NT2/D1 (cell line): ENCODE measurements around the gene TNS1.

Experiments
- DNase-seq: peaks from one replicate; pipeline ENCODE4 v3.0.0-alpha.2; 2011; ENCODE audit warnings: low read depth, low spot score
- H3K27me3 ChIP-seq: 2 replicates; pipeline ENCODE4 v1.6.0; 2011; ENCODE audit warnings: mild to moderate bottlenecking; ENCODE audit not compliant: insufficient read length, insufficient read depth
- H3K36me3 ChIP-seq: 2 replicates; pipeline ENCODE4 v1.6.1; 2011; ENCODE audit warnings: mild to moderate bottlenecking, low read length, mixed read lengths; ENCODE audit not compliant: insufficient read depth, insufficient read length
- H3K4me1 ChIP-seq: 2 replicates; pipeline ENCODE4 v1.5.1; 2011; ENCODE audit not compliant: insufficient read depth, insufficient read length
- H3K4me3 ChIP-seq: 2 replicates; pipeline ENCODE4 v1.5.1; 2011; ENCODE audit warnings: low read depth; ENCODE audit not compliant: insufficient read length
- H3K9ac ChIP-seq: 2 replicates; pipeline ENCODE4 v1.6.0; 2011; ENCODE audit warnings: low read depth; ENCODE audit not compliant: insufficient read length
- H3K9me3 ChIP-seq: 2 replicates; pipeline ENCODE4 v1.5.1; 2011; ENCODE audit warnings: mild to moderate bottlenecking, low read length; ENCODE audit not compliant: insufficient read depth
- SUZ12 ChIP-seq: IDR thresholded peaks from 2 replicates; pipeline ENCODE4 v1.6.1; 2011; ENCODE audit not compliant: insufficient read length, insufficient read depth; ENCODE audit errors: extremely low read depth
- YY1 ChIP-seq: IDR thresholded peaks from 2 replicates; pipeline ENCODE4 v1.6.1; 2011; ENCODE audit not compliant: insufficient read length, insufficient read depth
- ZNF274 ChIP-seq: IDR thresholded peaks from 2 replicates; pipeline ENCODE4 v1.6.1; 2011; ENCODE audit warnings: mild to moderate bottlenecking, low read depth, low read length

The TNS1 gene

DNA sequence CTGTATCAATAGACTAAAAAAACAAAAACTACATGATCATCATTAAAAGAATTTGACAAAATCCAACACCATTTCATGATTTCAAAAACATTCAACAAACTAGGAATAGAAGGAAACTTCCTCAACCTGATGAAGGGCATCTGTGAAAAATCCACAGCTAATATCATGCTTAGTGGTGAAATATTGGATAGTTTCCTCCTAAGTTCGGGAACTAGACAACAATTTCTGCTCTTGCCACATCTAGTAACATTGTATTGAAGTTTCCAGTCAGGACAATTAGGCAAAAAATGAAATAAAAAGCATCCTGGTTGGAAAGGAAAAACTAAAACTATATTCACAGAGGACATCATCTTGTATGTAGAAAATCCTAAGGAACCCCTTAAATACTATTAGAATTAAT, 34.8 kb downstream of the TNS1 start:
- no peaks in the 10 kb centered on the region for H3K36me3 ChIP-seq

DNA sequence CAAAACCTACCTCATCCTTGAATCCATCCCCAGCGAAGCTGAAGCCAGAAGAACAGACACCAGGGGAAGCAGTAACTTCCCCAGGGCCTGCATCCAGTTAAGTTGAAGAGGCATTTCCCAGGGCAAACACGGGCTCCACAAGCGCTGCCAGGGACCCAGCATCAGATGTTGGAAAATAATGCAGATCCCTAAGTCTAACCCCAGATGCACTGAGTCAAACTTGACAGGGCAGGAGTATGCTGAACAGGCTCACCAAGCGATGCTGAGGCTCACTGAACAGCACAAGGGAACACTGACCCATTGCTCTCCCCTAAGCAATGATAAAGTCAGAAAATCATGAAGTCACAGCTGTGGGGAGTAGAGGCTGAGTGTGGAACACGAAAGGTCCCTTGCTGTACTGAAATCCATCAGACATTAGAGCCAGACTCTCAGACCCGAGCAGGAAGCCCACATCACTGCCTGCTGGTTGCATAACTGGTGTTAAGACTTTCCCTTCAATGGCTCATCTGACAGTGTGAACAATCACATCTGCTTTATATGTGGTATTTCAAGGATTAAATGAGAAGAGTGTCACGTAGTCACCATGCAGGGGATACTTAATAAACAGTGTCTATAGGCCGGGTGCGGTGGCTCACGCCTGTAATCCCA, 36.2 kb downstream of the TNS1 start:
- no peaks in the 10 kb centered on the region for H3K9me3 ChIP-seq
- no peak for DNase-seq
- no peak overlapping the region for H3K9ac ChIP-seq
- no peak overlapping the region for H3K4me3 ChIP-seq
- no peaks in the 10 kb centered on the region for H3K36me3 ChIP-seq
- peaks cover 14% of the 10 kb centered on the region for H3K4me1 ChIP-seq
- H3K27me3 ChIP-seq, result no peaks in the 10 kb centered on the region
- TF ChIP-seq SUZ12, result no peak
- no peak for TF ChIP-seq ZNF274
- no peak for TF ChIP-seq YY1

More for the DNA sequence above, 34.8 kb downstream of the TNS1 start:
- H3K9ac ChIP-seq, result no peak overlapping the region
- H3K27me3 ChIP-seq, result no peaks in the 10 kb centered on the region
- TF ChIP-seq SUZ12 (no peak), YY1 (no peak), ZNF274 (no peak)
- no peak for DNase-seq
- H3K4me1 ChIP-seq, result peaks cover 17% of the 10 kb centered on the region
- H3K9me3 ChIP-seq, result no peaks in the 10 kb centered on the region
- H3K4me3 ChIP-seq, result no peak overlapping the region

DNA sequence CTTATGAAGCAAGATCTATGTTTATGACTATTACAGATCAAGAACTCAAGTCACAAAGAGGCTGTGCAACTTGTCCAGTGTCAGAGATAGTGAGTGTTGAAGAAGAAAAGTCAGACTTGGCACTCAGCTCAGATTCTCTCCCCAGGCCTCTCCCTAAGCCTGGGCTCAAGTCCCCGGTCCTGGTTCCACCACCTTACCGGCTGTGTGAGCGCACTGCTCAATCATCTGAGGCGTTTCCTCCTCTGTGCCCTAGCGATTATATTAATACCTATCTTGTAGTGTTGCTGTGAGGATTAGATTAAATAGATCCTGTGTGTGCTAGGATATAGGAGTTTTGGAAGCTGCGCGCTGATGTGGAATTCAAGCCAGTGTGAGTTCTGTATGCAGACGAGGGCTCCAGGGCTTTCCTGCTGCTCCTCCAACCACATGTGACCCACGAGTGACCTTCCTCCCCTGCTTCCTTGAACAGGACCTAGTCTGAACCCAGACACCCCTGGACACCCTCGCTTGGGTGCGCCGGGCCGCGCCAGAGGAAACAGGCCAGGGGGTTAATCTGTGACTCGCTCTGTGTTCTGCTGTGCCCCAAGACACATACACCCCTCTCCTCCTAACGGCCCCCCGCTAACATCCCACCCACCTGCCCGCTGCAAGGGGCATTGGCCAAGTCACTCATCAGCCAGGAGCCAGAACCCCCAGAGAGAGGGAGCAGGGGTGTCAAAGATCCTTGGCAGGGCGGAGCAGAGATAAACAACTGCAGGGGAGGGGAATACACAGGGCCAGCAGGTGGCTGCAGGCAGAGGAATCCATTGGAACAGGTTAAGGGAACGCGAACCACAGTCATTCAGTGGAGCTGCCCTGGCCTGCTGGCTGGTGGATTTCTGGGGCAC, 38.3 kb downstream of the TNS1 start:
- H3K4me3 ChIP-seq, result no peak overlapping the region
- H3K9ac ChIP-seq, result no peak overlapping the region
- H3K9me3 ChIP-seq, result no peaks in the 10 kb centered on the region
- no peaks in the 10 kb centered on the region for H3K27me3 ChIP-seq
- no peak for TF ChIP-seq SUZ12
- no peak for TF ChIP-seq YY1
- TF ChIP-seq ZNF274, result no peak
- H3K36me3 ChIP-seq, result no peaks in the 10 kb centered on the region
- DNase-seq, result no peak
- peaks cover 27% of the 10 kb centered on the region for H3K4me1 ChIP-seq

DNA sequence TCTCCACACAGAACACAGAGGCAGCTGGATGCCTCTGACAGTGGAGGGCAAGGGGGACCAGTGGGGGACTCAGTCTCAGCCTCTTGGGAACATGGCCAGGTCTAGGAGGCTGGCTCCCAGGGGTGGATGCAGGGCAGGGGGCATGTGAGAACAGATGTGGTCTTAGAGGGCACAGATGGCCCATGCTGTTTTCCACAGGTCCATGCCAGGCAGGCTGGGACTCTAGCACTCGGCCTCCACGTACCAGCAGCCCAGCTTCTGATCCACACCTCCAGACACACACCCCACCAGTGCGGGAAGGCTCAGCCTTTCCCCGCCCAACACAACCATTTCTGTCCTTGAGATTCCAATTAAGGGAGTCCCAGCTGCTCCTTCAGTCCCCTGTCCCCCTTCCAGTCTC, 42.4 kb downstream of the TNS1 start:
- peaks cover 21% of the 10 kb centered on the region for H3K4me1 ChIP-seq
- H3K4me3 ChIP-seq, result no peak overlapping the region
- H3K36me3 ChIP-seq, result peaks cover 12% of the 10 kb centered on the region
- no peak for TF ChIP-seq YY1
- TF ChIP-seq ZNF274, result no peak
- TF ChIP-seq SUZ12, result no peak
- H3K9ac ChIP-seq, result no peak overlapping the region
- H3K27me3 ChIP-seq, result no peaks in the 10 kb centered on the region
- H3K9me3 ChIP-seq, result no peaks in the 10 kb centered on the region
- no peak for DNase-seq

DNA sequence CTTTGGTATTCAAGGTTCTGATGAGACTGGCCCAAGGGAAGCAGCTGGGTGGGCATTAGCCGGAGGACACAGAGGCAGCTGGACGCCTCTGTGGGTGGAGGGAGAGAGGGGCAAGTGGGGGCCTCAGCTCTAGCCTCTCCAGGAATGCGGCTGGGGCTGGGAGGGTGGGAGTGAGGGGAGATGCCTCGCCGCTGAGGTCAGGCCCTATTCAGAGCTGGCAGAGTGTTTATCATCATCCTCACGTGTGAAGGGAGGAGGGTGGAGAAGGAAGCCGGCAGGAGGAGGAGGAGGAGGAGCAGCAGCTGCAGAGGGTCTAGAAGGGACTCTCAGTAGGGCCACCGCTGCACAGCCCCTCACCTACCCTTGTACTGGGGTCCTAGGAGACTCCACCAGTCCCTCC, 43.1 kb downstream of the TNS1 start:
- no peaks in the 10 kb centered on the region for H3K27me3 ChIP-seq
- DNase-seq, result peak; percentile 52

DNA sequence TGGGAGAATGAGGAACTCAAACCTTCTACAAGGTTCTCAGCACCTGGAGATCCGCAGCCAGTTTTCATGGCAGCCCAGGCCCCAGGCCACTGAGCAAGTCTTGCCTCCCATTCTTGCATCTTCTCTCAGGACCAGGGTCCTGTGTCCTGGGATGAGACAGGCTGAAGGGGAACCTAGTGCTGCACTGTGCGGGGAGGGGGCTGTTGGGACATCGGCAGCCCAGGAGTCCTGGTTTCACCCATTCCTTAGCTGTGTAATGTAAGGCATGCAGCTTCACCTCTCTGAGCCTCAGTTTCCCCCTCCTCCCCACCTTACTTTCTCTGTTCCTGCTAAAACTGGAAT, 43.9 kb downstream of the TNS1 start:
- H3K9me3 ChIP-seq, result no peaks in the 10 kb centered on the region
- TF ChIP-seq SUZ12 (no peak), YY1 (no peak), ZNF274 (no peak)
- H3K36me3 ChIP-seq, result peaks cover 12% of the 10 kb centered on the region
- no peak overlapping the region for H3K4me3 ChIP-seq
- no peak overlapping the region for H3K9ac ChIP-seq
- no peaks in the 10 kb centered on the region for H3K27me3 ChIP-seq
- H3K4me1 ChIP-seq, result peaks cover 15% of the 10 kb centered on the region
- no peak for DNase-seq

More for the DNA sequence above, 43.1 kb downstream of the TNS1 start:
- TF ChIP-seq ZNF274 (no peak), SUZ12 (no peak), YY1 (no peak)
- H3K9me3 ChIP-seq, result no peaks in the 10 kb centered on the region
- peaks cover 18% of the 10 kb centered on the region for H3K4me1 ChIP-seq
- H3K4me3 ChIP-seq, result no peak overlapping the region
- peaks cover 12% of the 10 kb centered on the region for H3K36me3 ChIP-seq
- H3K9ac ChIP-seq, result no peak overlapping the region

DNA sequence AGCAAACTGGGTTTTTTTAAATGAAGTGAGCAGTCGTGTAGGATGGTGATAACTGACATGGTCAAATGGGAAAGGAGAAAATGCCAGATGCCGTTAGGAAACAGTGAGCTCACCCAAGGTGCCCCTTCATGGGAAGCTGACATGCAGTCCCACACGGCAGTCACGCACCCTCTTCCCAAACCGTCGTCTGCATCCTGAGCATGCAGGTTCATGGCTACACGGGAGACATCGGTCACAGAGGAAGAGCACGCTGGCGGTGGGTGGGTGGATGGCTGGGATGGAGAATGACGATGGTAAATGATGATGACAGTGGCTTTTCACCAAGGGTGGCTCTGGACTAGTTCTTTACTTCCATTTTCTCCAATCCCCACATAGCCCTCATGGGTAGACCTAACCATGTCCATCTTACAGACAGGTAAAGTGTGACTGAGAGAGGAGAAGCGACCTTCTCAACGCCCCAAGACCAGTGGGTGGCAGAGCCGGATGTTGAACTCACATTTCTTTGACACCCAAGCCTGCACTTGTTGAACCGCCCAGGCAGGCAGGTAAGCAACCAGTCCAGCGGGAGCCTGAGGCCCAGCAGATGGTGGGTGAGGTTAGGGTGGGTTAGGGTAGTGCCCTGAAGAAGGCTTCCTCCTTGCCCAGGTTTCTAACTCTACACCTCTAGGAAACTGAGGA, 44.5 kb downstream of the TNS1 start:
- Histone ChIP-seq H3K4me3 (no peak overlapping the region), H3K27me3 (no peaks in the 10 kb centered on the region), H3K36me3 (peaks cover 12% of the 10 kb centered on the region), H3K9ac (no peak overlapping the region), H3K9me3 (no peaks in the 10 kb centered on the region), H3K4me1 (peaks cover 15% of the 10 kb centered on the region)
- TF ChIP-seq ZNF274 (no peak), YY1 (no peak), SUZ12 (no peak)
- DNase-seq, result no peak
